Small intestine (tissue), 7 donors: ENCODE data around the gene PLP2. TPM values are rescaled to one million over a fixed set of nuclear protein-coding genes. Genes with fewer than 3 reads are reported as not detected.
A peak's percentile ranks its signal among the peaks of the same experiment; 100 is the strongest.

ENCODE experiments used
- DNase-seq, 2 donors: peaks; one replicate each; pipeline versions ENCODE4 v3.0.0 to v3.0.0-alpha.2; 2013
- FAIRE-seq: peaks from 2 replicates; lab custom pipeline; 2012; peaks lifted over from hg19 to GRCh38; lab: Jason Lieb, UNC
- H3K27ac ChIP-seq, 3 donors: one replicate each; pipeline ENCODE4 v1.5.1; 2013; ENCODE audit warnings: low read length in 2 of 3, mild to moderate bottlenecking in 2 of 3, control low read depth in 1 of 3, inconsistent platforms in 1 of 3, low read depth in 1 of 3, moderate library complexity in 1 of 3
- H3K27me3 ChIP-seq, 3 donors: one replicate each; pipeline ENCODE4 v1.6.1; 2013; ENCODE audit warnings: low read length in 3 of 3, inconsistent platforms in 1 of 3; ENCODE audit not compliant: control insufficient read depth in 3 of 3, insufficient read depth in 3 of 3
- H3K36me3 ChIP-seq, 3 donors: one replicate each; pipeline ENCODE4 v1.6.1; 2013; ENCODE audit warnings: low read length in 3 of 3, inconsistent platforms in 1 of 3, low read depth in 1 of 3, mild to moderate bottlenecking in 1 of 3, moderate library complexity in 1 of 3; ENCODE audit not compliant: control insufficient read depth in 3 of 3, insufficient read depth in 2 of 3
- H3K4me1 ChIP-seq, 3 donors: one replicate each; pipeline ENCODE4 v1.6.1; 2013; ENCODE audit warnings: low read length in 2 of 3, inconsistent platforms in 1 of 3, low read depth in 1 of 3, mild to moderate bottlenecking in 1 of 3, moderate library complexity in 1 of 3; ENCODE audit not compliant: control insufficient read depth in 3 of 3, insufficient read depth in 2 of 3
- H3K4me3 ChIP-seq, 3 donors: one replicate each; pipeline ENCODE4 v1.5.1; 2013; ENCODE audit warnings: low read length in 3 of 3, control low read depth in 1 of 3, inconsistent platforms in 1 of 3, low read depth in 1 of 3, mild to moderate bottlenecking in 1 of 3, moderate library complexity in 1 of 3
- H3K9me3 ChIP-seq, 2 donors: one replicate each; pipeline ENCODE4 v1.6.1; 2013; ENCODE audit warnings: low read depth in 1 of 2, low read length in 1 of 2; ENCODE audit not compliant: control insufficient read depth in 2 of 2, insufficient read depth in 1 of 2
- WGBS, 3 donors: extraction: QIAGEN DNeasy Blood & Tissue Kit; methylation state at CpG; one replicate each; pipeline ENCODE4 v1.1.7; 2013; 5-methylcytosine and 5-hydroxymethylcytosine counted together
- polyA plus RNA-seq, 4 donors: library from polyadenylated mRNA; stranded (reverse) in 3 of 4; unstranded in 1 of 4; fragments of 200-250 nt in 3 of 4; fragments of 120-200 nt in 1 of 4; gene quantifications; one replicate each; pipeline versions ENCODE4 v1.2.1 to v1.2.3, GENCODE V29; 2013
- donor health status: healthy with polysubstance abuse.
- donor health status: control.
- donor health status: control.
- donor health status: Bipolar disorder and iron deficiency.
- donor health status: healthy.

The PLP2 gene
- polyA plus RNA-seq, 4 donors = 47.6 to 189 (median 112) TPM

DNA sequence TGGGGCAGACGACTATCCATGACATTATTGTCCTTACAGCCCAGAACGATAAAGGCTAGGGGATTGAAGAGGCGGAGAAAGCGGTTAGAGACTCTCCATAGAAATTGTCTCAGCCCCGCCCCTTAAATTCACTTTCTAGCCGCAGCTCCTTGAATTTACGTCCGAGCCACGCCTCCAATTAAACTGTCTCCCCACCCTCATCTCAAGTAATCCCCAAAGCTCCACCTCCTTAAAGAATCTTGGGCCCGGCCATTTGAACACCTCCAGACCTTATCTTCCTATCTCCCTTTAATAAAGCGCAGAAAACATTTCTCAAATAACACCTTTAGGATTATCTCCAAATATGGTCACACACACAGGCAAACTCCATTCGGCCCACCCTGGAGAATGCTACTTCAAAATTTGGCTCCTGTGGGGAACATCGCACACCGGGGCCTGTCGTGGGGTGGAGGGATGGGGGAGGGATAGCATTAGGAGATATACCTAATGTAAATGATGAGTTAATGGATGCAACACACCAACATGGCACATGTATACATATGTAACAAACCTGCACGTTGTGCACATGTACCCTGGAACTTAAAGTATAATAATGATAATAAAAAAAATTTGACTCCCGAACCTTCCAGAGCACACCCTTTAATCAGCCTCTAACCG is 16.3 kb upstream of the PLP2 start:
- FAIRE-seq = no peak
- peak; percentile 52 to 82 for DNase-seq
- Histone ChIP-seq H3K36me3 (no peaks in the 10 kb centered on the region), H3K27me3 (no peaks in the 10 kb centered on the region), H3K4me3 (peak overlapping the region; percentile 16 to 52 (median 17)), H3K9me3 (no peaks in the 10 kb centered on the region), H3K27ac (peak overlapping the region in 2 of 3 donors; percentile 85 to 92), H3K4me1 (peaks cover 0 to 3% (median 0%) of the 10 kb centered on the region in 3 donors)
- 4 to 33% (median 15%) methylated on average over 14 to 18 of the region's 18 CpGs for WGBS, 3 donors

DNA sequence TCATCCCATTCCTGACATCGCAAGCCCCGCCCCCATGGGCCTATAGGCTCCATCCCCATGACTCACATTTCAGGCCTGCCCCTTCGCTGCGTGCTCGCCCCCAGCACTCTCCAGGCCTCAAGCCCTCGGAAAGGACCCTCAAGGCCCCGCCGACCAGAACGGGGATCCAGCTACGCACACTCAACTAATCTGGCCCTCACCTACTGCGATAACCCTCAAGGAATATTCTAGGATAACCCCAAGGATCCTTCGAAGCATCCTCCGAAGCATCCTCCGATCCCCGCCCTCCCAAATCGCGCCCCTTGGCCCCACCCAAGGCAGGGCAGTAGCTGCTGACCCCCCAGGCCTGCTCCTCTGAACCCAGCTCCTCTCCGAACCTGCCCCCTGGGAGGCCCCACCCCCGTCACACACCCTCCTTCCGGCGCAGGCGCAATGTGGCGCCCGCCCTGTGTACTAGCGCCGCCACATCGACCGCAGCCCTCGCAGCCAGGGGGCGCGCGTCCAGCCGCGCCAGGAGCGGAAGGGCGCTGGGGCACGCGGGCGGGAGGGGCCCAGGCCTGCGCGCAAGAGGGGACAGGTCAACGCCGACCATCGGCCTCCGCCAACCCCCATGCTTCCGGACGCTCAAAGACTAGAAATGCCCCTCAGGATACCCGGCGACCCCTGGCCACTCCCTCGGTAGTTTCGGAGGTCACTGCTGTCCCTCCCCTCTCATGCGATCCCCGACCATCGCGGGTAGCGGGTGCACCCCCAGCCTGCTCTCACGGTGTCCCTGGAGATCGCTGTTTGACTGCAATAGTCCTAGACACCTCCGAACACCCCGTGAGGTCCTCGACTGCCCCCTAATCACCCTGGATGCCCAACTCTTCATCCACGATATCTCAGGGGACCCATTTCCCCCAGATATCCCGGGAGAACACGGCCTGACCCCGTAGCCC is 15.5 kb upstream of the PLP2 start:
- DNase-seq = peak; percentile 83 to 91
- H3K27ac ChIP-seq = peak overlapping the region; percentile 75 to 92 (median 85)
- no peaks in the 10 kb centered on the region for H3K9me3 ChIP-seq
- peaks cover 0 to 3% (median 0%) of the 10 kb centered on the region in 3 donors for H3K4me1 ChIP-seq
- WGBS, 3 donors = 1 to 43% (median 11%) methylated on average over 26 to 65 of the region's 65 CpGs
- H3K27me3 ChIP-seq = no peaks in the 10 kb centered on the region
- peak overlapping the region in 2 of 3 donors; percentile 42 to 52 for H3K4me3 ChIP-seq
- no peaks in the 10 kb centered on the region for H3K36me3 ChIP-seq
- FAIRE-seq = no peak

DNA sequence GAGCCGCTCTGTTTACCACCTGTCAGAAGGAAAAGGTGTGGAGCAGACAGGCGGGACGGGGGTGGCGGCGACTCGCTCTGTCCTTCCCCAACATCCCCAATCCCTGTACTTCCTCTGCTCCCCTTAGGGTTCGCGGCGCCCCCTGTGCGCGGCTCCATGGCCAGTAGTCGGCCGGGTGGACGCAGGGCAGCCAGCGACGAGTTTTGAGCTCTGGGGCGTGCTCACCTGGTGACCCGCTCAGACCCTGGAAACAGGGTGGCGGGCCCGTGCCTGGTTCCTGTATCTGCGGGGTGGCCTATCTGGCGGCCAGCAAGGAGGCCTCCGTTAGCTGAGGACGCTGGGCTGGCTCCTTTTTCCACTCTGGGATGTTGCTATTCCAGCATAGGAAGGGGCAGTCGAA is 14.5 kb upstream of the PLP2 start:
- Histone ChIP-seq H3K9me3 (no peaks in the 10 kb centered on the region), H3K36me3 (no peaks in the 10 kb centered on the region), H3K27ac (no peak overlapping the region), H3K4me3 (no peak overlapping the region), H3K4me1 (peaks cover 0 to 3% (median 0%) of the 10 kb centered on the region in 3 donors), H3K27me3 (no peaks in the 10 kb centered on the region)
- FAIRE-seq (no peak), DNase-seq (no peak)
- 81 to 83% (median 82%) methylated on average over 18 to 24 of the region's 25 CpGs for WGBS, 3 donors

DNA sequence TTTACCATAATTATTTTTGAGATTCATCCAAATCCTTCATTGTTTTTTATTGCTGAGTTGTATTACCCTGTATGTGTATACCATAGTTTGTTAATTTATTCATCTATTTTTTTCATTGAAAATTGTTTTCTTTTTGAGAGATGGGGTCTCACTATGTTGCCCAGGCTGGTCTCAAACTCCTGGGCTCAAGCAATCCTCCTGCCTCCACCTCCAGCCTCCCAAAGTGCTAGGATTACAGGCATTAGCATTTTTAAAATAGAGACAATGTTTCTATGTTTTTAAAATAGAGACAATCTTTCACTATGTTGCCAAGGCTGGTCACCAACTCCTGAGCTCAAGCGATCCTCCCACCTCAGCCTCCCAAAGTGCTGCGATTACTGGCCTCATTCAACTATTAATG is 10.8 kb upstream of the PLP2 start:
- Histone ChIP-seq H3K27me3 (no peaks in the 10 kb centered on the region), H3K4me1 (no peaks in the 10 kb centered on the region), H3K9me3 (no peaks in the 10 kb centered on the region), H3K36me3 (peaks cover 0 to 4% (median 0%) of the 10 kb centered on the region in 3 donors), H3K4me3 (no peak overlapping the region), H3K27ac (no peak overlapping the region)
- no peak for FAIRE-seq
- WGBS, 3 donors = 95 to 100% (median 96%) methylated on average over 2 of the region's 2 CpGs
- no peak for DNase-seq

DNA sequence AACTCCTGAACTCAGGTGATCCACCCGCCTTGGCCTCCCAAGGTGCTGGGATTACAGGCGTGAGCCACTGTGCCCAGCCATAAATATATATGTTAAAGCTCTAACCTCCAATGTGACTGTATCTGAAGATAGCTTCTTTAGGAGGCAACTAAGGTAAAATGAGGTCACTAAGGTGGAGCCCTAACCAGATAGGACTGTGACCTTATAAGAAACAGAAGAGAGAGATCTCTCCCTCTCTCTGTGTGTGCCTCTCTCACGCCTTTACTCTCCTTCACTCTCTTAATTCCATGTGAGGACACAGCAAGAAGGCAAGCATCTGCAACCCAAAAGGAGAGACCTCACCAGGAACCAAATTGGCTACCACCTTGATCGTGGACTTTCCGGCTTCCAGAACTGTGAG is 10.1 kb upstream of the PLP2 start:
- Histone ChIP-seq H3K4me1 (no peaks in the 10 kb centered on the region), H3K4me3 (no peak overlapping the region), H3K36me3 (peaks cover 0 to 4% (median 0%) of the 10 kb centered on the region in 3 donors), H3K27me3 (no peaks in the 10 kb centered on the region), H3K27ac (no peak overlapping the region), H3K9me3 (no peaks in the 10 kb centered on the region)
- 71 to 80% (median 77%) methylated on average over 5 of the region's 5 CpGs for WGBS, 3 donors
- DNase-seq = no peak
- no peak for FAIRE-seq

DNA sequence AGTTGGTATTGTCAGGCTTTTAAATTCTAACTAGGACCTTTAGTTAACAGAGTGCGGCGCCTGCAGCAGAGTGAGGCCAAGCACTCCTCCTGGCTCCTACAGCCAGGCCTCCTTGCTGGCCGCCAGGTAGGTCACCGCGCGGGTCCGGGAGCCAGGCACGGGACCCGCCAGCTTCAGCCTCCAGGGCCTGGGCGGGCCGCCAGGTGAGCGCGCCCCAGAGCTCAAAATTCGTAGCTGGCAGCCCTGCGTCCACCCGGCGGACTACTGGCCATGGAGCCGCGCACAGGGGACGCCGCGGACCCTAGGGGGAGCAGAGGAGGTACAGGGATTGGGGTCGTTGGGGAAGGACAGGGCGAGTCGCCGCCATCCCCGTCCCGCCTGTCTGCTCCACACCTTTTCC is 9.1 kb upstream of the PLP2 start, which contains the start of gene MAGIX:
TSS of gene MAGIX (plus strand) at position 139 of the 400 bp plus-strand sequence. CDS start at position 271, 132 bp downstream.
- WGBS, 3 donors = 77 to 83% (median 82%) methylated on average over 19 to 28 of the region's 28 CpGs
- Histone ChIP-seq H3K4me1 (peaks cover 0 to 8% (median 2%) of the 10 kb centered on the region in 3 donors), H3K27ac (peak within 1 kb of the TSS; percentile 68 to 94 (median 92)), H3K9me3 (no peaks in the 10 kb centered on the region), H3K4me3 (peak within 1 kb of the TSS; percentile 27 to 40 (median 30)), H3K36me3 (peaks cover 0 to 4% (median 0%) of the 10 kb centered on the region in 3 donors), H3K27me3 (no peaks in the 10 kb centered on the region)
- no peak for DNase-seq
- no peak for FAIRE-seq

DNA sequence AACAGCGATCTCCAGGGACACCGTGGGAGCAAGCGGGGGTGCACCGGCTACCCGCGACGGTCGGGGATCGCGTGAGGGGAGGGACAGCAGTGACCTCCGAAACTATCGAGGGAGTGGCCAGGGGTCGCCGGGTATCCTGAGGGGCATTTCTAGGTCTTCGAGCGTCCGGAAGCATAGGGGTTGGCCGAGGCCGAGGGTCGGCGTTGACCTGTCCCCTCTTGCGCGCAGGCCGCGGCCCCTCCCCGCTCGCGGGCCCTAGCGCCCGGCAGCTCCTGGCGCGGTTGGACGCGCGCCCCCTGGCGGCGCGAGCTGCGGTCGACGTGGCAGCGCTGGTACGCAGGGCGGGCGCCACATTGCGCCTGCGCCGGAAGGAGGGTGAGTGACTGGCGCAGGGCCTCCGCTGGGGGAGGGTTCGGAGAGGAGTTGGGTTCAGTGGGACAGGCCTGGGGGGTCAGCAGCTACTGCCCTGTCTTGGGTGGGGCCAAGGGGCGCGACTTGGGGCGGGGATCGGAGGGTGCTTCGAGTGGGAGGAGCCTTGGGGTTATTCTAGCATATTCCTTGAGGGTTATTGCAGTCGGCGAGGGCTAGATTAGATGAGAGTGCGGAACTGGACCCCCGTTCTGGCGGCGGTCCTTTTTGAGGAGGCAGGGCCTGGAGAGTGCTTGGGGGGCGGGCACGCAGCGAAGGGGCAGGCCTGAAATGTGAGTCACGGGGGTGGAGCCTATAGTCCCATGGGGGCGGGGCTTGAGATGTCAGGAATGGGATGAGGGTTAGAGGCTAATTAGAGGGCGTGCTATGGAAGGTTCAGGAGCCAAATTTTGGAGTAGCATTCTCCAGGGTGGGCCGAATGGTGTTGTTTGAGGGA is 7.9 kb upstream of the PLP2 start:
- Histone ChIP-seq H3K36me3 (peaks cover 0 to 4% (median 0%) of the 10 kb centered on the region in 3 donors), H3K4me1 (peaks cover 0 to 12% (median 4%) of the 10 kb centered on the region in 3 donors), H3K4me3 (peak overlapping the region; percentile 27 to 41 (median 30)), H3K27ac (peak overlapping the region; percentile 68 to 94 (median 92)), H3K27me3 (no peaks in the 10 kb centered on the region), H3K9me3 (no peaks in the 10 kb centered on the region)
- no peak for FAIRE-seq
- peak; percentile 83 to 91 for DNase-seq
- WGBS, 3 donors = 2 to 43% (median 8%) methylated on average over 23 to 69 of the region's 69 CpGs
